ENCODE measurements around the gene RECQL5.

- TF ChIP-seq, protein P1, sequence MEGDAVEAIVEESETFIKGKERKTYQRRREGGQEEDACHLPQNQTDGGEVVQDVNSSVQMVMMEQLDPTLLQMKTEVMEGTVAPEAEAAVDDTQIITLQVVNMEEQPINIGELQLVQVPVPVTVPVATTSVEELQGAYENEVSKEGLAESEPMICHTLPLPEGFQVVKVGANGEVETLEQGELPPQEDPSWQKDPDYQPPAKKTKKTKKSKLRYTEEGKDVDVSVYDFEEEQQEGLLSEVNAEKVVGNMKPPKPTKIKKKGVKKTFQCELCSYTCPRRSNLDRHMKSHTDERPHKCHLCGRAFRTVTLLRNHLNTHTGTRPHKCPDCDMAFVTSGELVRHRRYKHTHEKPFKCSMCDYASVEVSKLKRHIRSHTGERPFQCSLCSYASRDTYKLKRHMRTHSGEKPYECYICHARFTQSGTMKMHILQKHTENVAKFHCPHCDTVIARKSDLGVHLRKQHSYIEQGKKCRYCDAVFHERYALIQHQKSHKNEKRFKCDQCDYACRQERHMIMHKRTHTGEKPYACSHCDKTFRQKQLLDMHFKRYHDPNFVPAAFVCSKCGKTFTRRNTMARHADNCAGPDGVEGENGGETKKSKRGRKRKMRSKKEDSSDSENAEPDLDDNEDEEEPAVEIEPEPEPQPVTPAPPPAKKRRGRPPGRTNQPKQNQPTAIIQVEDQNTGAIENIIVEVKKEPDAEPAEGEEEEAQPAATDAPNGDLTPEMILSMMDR (IDR thresholded peaks at IDR 0.05) = peak; percentile 92
- no peak for TF ChIP-seq ZFX (IDR thresholded peaks at IDR 0.05; ENCODE audit: borderline replicate concordance)
Measured at GRCh38 chr17:75589012-75589918, 77.7 kb downstream of the RECQL5 start.
